ENCODE data around the gene PLA2G2F. TPM values are rescaled to one million over a fixed set of nuclear protein-coding genes. Genes with fewer than 3 reads are reported as not detected.

The PLA2G2F gene
- total and polyA plus RNA-seq, 10 of the 15 experiments (the other 5 are each of a cell fraction or from before 2014, with no cell fraction given), result 0.03 TPM; not detected in 9

GRCh38 chr1:20090641-20091040 lies 48.5 kb upstream of the PLA2G2F start:
- POLR2A ChIA-PET, result interaction anchor here (1.0 kb wide), 1 partner anchor 11 kb away, joined by 3 read pairs; no protein-coding TSS in a partner anchor
- in situ Hi-C loops (cut with MboI) (no loop called here), intact Hi-C loops (cut with micrococcal nuclease; ENCODE audit: unreplicated experiment) (no loop called here)
- Histone ChIP-seq H2AFZ (ENCODE audit: control insufficient read depth, low read depth, low read length) (no peak overlapping the region), H3K4me2 (ENCODE audit: control insufficient read depth, insufficient read depth) (no peak overlapping the region), H3K27ac (ENCODE audit: control insufficient read depth, insufficient read depth) (no peak overlapping the region), H3K4me1 (ENCODE audit: control insufficient read depth, insufficient read depth, low read length) (no peaks in the 10 kb centered on the region), H3K79me2 (ENCODE audit: control insufficient read depth, insufficient read depth, low read length) (no peaks in the 10 kb centered on the region), H4K20me1 (ENCODE audit: control insufficient read depth, insufficient read depth) (no peaks in the 10 kb centered on the region), H3K9ac (ENCODE audit: control insufficient read depth, insufficient read depth, low read length) (no peak overlapping the region), H3K27me3 (replicated peaks in 1 of 2; ENCODE audit: control insufficient read depth in 2 of 2, insufficient read depth in 2 of 2, low read length in 1 of 2) (no peaks in the 10 kb centered on the region; a peak in 2 of 4 replicates), H3K9me3 (replicated peaks; ENCODE audit: control insufficient read depth, insufficient read depth, low read length) (no peaks in the 10 kb centered on the region), H3K4me3 (no peak overlapping the region), H3K36me3 (ENCODE audit: control insufficient read depth in 2 of 2, insufficient read depth in 2 of 2, low read length in 1 of 2) (no peaks in the 10 kb centered on the region)
- RAD21 ChIA-PET (ENCODE audit: unreplicated experiment), result no interaction called here
- 40% methylated on average over 6 of the region's 6 CpGs for WGBS (ENCODE audit: insufficient coverage, insufficient replicate concordance, low lambda C conversion rate, missing lambda C conversion rate)
- DNase-seq (ENCODE audit: low read depth, low spot score), result no peak
- CTCF ChIA-PET, result interaction anchor here (0.9 to 1.4 kb wide), 6 partner anchors 9 to 61 kb away, joined by 3 to 5 read pairs (median 3); no protein-coding TSS in a partner anchor
- TF ChIP-seq POLR2AphosphoS2 (IDR thresholded peaks at IDR 0.05; ENCODE audit: low read depth, low read length) (no peak), ESRRA (IDR thresholded peaks at IDR 0.05; ENCODE audit: low read length) (no peak), MLLT1 (IDR thresholded peaks at IDR 0.05) (no peak), NR2F1 (conservative IDR thresholded peaks at IDR 0.05) (no peak), ZBTB40 (IDR thresholded peaks at IDR 0.05; ENCODE audit: borderline replicate concordance) (no peak)
- no TSS peak for BruUV-seq (replicated peaks)
- ATAC-seq, result no peak
- no peak for FAIRE-seq
- SMC1A ChIA-PET (ENCODE audit: uncharacterized antibody, unreplicated experiment), result interaction anchor here (1.0 to 1.2 kb wide), 2 partner anchors 36 to 170 kb away, joined by 3 to 5 read pairs; no protein-coding TSS in a partner anchor

Measured in GM12878 (cell line).